ENCODE results near the gene PTPRN2. TPM values are rescaled to one million over a fixed set of nuclear protein-coding genes. Genes with fewer than 3 reads are reported as not detected.

The PTPRN2 gene
- polyA plus RNA-seq, 1 experiment = 0.02 TPM

DNA sequence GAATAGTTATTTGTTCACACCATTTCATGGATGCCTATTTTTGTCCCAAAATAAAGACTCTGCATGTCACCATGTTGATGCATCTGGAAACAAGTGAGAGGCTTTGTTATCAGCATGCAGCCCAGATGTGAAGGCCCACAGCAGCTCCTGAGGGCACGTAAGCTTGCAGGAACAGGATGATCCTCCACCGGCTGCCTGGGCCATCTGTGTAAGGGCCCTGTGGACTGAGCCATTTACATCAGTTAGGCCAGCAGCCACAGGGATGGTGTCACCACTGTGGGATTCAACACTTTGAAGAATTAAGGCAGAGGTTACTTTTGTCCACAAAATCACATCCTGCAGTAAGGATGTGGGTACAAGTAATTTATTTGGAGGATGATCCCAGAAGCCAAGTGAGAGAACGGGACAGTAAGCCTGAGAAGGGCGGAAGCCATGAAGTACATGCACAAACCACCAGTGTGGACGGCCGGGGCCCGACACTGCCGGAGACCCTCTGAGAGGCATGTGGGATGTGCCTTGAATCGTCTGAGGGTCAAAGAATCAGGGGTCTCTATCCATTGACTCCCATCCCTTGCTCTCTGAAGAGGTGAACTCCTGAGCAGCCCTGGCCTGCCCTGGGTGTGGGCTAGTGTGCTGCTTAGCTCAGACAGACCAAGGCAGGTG lies 641.1 kb downstream of the PTPRN2 start:
- H3K27me3 ChIP-seq (ENCODE audit: control insufficient read depth, insufficient read depth, low read length) = no peaks in the 10 kb centered on the region
- POLR2A ChIA-PET = no interaction called here
- DNase-seq (ENCODE audit: low read depth, low spot score) = no peak
- peaks cover 71% of the 10 kb centered on the region for H3K9me3 ChIP-seq (ENCODE audit: control insufficient read depth, insufficient read depth, low read length)
- H3K4me3 ChIP-seq (ENCODE audit: low read depth, low read length) = no peak overlapping the region
- no peak for TF ChIP-seq CTCF (IDR thresholded peaks at IDR 0.05; ENCODE audit: low read depth, low read length)
- no peak overlapping the region for H3K27ac ChIP-seq (ENCODE audit: low read depth, low read length)
- CTCF ChIA-PET = no interaction called here

DNA sequence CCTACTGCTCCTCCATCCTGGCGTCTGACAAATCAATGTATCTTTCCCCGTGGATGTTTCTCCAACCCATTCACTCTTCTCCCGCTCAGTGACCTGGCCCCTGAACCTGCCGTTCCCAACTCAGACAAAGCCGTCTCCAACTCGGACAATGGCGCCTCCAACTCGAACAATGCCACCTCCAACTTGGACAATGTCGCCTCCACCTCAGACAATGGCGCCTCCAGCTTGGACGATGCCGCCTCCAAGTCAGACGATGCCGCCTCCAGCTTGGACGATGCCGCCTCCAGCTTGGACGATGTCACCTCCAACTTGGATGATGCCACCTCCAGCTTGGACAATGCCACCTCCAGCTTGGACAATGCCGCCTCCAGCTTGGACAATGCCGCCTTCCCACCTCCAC lies 642.2 kb downstream of the PTPRN2 start:
- no peak overlapping the region for H3K27ac ChIP-seq (ENCODE audit: low read depth, low read length)
- no peak for TF ChIP-seq CTCF (IDR thresholded peaks at IDR 0.05; ENCODE audit: low read depth, low read length)
- H3K4me3 ChIP-seq (ENCODE audit: low read depth, low read length) = no peak overlapping the region
- CTCF ChIA-PET = no interaction called here
- peaks cover 66% of the 10 kb centered on the region for H3K9me3 ChIP-seq (ENCODE audit: control insufficient read depth, insufficient read depth, low read length)
- POLR2A ChIA-PET = no interaction called here
- H3K27me3 ChIP-seq (ENCODE audit: control insufficient read depth, insufficient read depth, low read length) = no peaks in the 10 kb centered on the region
- no peak for DNase-seq (ENCODE audit: low read depth, low spot score)

DNA sequence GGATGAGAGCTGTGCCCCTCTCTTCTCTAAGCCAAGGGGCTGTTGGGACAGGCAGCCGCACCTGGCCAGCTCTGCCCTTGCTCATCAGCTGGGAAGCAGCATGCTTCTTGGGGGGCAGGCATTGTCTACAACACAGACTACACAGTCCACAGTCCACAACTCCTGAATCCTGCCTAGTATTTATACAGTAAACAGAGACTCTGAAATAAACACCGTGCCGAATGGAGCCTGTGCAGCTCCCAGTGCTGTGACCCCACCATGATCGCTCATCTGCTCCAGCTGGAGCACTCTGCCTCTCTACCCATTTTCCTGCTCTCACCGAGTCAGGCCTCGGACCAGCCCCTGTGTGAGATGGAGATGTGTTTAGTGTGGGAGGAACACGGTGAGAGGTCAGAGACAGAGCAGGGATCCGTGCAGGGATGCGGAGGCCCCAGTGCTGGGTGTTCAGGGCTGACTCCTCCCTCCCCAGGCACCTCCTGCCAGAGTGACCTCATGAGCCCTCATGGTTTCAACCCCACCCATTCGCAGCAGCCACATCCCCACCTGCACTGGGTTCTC lies 642.8 kb downstream of the PTPRN2 start:
- POLR2A ChIA-PET = no interaction called here
- CTCF ChIA-PET = no interaction called here
- Histone ChIP-seq H3K27me3 (ENCODE audit: control insufficient read depth, insufficient read depth, low read length) (no peaks in the 10 kb centered on the region), H3K9me3 (ENCODE audit: control insufficient read depth, insufficient read depth, low read length) (peaks cover 66% of the 10 kb centered on the region), H3K27ac (ENCODE audit: low read depth, low read length) (no peak overlapping the region), H3K4me3 (ENCODE audit: low read depth, low read length) (no peak overlapping the region)
- no peak for TF ChIP-seq CTCF (IDR thresholded peaks at IDR 0.05; ENCODE audit: low read depth, low read length)
- no peak for DNase-seq (ENCODE audit: low read depth, low spot score)

GRCh38 chr7:157944051-157944450 lies 643.6 kb downstream of the PTPRN2 start:
- POLR2A ChIA-PET = no interaction called here
- Histone ChIP-seq H3K27ac (ENCODE audit: low read depth, low read length) (no peak overlapping the region), H3K4me3 (ENCODE audit: low read depth, low read length) (no peak overlapping the region), H3K27me3 (ENCODE audit: control insufficient read depth, insufficient read depth, low read length) (no peaks in the 10 kb centered on the region), H3K9me3 (ENCODE audit: control insufficient read depth, insufficient read depth, low read length) (peaks cover 74% of the 10 kb centered on the region)
- no peak for TF ChIP-seq CTCF (IDR thresholded peaks at IDR 0.05; ENCODE audit: low read depth, low read length)
- CTCF ChIA-PET = no interaction called here
- no peak for DNase-seq (ENCODE audit: low read depth, low spot score)

DNA sequence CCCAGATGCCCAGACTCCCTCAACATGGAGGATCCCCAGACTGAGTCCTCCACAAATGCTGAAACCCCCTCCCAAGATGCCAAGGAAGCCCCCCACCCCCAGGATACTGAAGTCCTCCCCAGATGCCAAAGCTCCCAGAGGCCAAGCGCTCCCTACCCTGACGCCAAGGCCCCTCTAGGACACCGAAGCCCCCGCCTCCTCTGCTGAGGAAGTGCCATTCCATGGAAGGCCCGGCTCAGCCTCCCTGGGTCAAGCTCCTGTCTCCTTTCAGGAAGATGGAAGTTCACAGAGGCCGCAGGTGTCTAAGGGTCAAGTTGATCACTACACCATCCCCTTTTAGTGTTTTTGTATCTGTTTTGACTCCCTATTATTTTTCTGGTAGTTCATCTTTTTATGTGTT lies 644.1 kb downstream of the PTPRN2 start:
- Histone ChIP-seq H3K27ac (ENCODE audit: low read depth, low read length) (no peak overlapping the region), H3K27me3 (ENCODE audit: control insufficient read depth, insufficient read depth, low read length) (no peaks in the 10 kb centered on the region), H3K9me3 (ENCODE audit: control insufficient read depth, insufficient read depth, low read length) (peaks cover 78% of the 10 kb centered on the region), H3K4me3 (ENCODE audit: low read depth, low read length) (no peak overlapping the region)
- ChIA-PET CTCF (no interaction called here), POLR2A (no interaction called here)
- DNase-seq (ENCODE audit: low read depth, low spot score) = no peak
- no peak for TF ChIP-seq CTCF (IDR thresholded peaks at IDR 0.05; ENCODE audit: low read depth, low read length)
